NK-92 treated with Interleukin-12 subunit alpha and Interleukin-12 subunit beta, amount 100 ng/mL, for 24 hours (cell line): ENCODE measurements around the gene MRPL55.

Source experiments
- DNase-seq: peaks from one replicate; lab custom pipeline; 2025; lab: John Stamatoyannopoulos, UW

Gene MRPL55

DNA sequence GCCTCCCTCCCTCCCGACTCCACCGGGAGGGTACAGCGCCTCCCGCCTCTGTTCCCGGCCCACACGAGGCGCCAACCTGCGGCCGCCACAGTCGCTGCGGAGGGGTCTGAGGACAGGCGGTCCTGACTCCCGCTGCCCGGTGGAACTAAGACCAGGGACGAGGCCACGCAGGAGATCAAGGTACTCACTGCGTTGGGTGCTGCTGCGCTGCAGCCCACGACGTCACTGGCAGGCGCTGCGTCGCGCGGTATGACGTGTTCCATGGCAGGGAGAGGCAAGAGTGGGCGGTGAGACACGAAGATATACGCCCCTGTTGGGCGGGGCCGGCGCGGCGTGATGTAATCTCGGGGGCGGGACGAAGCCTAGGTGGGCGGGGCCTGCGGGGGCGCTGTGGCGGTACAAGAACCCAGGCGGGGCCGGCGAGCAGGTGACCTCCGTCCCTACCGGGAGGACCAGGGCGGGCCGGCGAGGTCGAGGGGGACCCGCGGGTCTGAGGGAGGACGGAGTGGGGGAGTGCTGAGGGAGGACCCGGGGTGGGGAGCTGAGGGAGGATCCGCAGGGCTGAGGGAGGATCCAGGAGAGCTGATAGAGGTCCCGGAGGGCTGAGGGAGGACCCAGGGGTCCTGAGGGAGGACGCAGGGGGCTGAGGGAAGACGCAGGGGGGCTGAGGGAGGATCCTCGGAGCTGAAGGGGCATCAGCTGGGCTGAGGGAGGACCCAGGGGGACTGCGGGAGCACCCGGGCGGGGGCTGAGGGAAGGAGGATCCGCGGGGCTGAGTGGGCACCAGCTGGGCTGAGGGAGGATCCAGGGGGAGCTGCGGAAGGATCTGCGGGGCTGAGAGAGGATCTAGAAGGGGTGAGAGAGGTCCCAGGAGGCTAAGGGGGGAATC is at the start of gene MRPL55:
Gene MRPL55 (minus strand): TSS at position 227 of the 889 bp plus-strand sequence. CDS start 1,039 bp downstream, outside the sequence.
- DNase-seq, result peak; percentile 94

- DNase-seq, result no peak
Measured at GRCh38 chr1:228158151-228159007, 49.3 kb upstream of the MRPL55 start.

DNA sequence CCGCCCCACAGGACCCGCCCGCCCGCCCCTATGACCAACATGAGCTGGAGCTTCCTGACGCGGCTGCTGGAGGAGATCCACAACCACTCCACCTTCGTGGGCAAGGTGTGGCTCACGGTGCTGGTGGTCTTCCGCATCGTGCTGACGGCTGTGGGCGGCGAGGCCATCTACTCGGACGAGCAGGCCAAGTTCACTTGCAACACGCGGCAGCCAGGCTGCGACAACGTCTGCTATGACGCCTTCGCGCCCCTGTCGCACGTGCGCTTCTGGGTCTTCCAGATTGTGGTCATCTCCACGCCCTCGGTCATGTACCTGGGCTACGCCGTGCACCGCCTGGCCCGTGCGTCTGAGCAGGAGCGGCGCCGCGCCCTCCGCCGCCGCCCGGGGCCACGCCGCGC is 48.6 kb upstream of the MRPL55 start:
- no peak for DNase-seq

GRCh38 chr1:228156941-228157728 is 48.0 kb upstream of the MRPL55 start:
- no peak for DNase-seq

GRCh38 chr1:228156515-228156881 is 47.4 kb upstream of the MRPL55 start:
- no peak for DNase-seq

DNA sequence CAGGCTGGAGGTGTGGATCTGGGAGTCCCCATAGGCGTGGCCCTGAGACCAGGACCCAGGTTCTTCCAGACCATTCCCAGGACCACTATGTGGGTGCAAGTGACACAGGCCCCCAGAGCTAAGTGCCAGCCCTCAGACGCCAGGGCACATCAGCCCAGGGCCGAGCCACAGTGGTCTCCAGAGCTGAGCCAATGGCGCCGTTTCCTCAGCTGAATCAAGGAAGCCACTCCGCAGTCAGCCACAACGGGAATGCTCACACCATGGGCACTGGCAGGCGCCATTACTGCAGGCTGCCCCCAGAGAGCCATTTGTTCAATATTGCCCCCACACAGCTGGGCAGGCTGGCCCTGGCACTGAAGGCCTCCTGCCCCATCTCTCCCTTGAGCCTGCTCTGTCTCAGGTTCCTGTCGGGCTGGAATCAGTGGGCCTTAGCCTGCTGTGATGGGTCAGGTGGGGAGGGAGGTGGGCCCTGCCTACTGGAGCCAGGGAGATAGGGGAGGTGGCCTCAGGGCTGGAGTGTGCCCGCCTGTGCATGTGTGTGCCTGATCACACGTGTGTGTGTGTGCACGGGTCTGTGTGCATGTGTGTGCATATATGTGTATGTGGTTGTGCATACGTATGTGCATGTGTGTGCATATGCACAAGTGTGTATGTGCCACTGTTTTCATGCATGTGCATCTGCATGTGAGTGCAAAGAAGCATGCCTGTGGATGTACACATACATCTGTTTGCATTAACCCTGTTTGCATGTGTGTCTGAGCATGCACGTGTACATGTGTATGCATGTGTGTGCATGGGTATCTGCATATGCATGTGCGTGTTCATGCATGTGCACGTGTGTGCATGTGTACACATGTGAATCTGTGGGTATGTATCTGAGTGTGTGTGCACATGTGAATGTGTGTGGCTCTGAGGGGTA is 46.8 kb upstream of the MRPL55 start:
- no peak for DNase-seq

- no peak for DNase-seq
Measured at GRCh38 chr1:228154670-228155571, 45.8 kb upstream of the MRPL55 start.

DNA sequence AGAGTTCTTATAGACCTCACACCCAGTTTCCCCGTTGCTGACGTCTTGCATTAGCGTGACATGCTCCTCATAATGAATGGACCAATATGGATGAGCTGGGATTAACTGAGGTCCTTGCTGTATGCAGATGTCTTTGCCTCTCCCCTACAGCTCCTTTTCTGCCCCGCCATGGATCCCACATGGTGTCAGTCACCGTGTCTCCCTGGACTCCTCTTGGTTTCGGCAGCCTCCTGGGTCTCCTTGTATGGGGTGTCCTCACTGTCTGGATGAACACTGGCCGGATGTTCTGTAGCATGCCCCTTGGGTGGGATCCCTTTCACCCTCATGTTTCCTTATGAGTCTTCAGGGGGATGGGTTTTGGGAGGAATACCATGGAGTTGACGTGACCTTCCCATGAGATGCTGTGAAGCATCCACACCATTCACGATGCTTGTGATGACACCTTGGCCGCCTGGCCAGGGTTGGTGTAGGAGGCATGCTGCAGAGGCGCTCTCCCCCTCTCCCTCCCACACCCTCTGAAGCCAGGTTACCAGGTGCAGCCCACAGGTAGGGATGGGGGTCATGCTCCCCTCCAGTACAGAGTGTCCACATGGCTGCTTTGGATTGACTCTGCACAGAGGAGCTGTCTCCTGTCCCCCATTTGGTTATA is 45.0 kb upstream of the MRPL55 start:
- DNase-seq, result no peak

DNA sequence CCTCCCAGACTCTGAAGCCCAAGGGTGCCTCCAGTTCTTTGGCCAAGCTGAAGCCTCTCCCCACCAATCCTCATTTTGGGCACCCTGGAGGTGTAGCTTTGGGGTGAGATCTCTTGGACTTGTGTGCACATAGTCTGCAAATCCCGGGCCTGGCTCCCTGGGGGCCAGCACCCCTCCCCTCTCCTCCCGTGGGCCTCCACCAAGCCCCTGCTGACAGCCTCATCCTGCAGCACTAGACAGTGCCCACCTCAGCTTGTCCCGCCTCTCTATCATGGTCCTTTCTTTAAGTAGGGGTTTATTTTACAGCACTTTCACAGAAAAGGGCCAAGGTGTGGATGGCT is 43.8 kb upstream of the MRPL55 start:
- DNase-seq, result no peak

DNA sequence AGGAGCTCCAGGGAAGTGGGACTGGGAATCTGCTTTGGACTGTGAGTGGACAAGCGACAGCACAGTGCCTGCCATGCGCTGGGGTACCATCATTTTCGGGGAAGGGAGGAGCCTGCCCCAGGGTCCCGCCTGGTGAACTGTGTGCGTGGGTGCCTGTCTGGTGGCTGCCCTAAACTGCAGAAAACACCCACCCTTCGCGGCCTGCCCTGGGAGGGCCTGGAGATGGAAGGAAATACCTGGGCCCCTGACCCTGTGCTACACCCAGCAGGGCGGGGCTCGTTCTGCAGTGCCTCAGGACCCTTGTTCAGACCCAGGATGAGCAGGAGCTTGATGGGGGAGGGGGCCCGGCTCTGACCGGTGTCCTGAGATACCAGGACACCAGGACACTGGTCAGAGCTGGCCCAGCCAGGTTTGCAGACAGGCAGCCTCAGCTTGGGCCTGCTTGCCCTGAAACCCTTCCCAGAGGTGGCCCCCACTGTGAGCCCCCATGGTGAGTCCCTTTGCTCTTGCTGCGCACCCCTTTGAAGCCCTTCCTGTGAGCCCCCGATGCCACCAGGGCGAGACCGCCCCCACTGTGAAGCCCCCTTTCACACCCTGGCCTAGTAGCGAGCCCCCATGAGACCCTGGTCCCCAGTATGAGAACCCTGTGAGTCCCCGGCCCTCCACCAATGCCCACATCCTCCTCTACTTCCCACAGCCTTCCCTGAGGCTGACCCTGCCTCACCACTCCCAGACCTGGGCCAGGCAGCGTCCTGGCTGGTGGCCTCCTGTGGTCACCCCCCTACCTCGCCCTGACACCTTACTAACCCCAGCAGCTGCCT is 43.2 kb upstream of the MRPL55 start:
- no peak for DNase-seq

- no peak for DNase-seq
Measured at GRCh38 chr1:228151180-228151925, 42.3 kb upstream of the MRPL55 start.

- DNase-seq, result no peak
Measured at GRCh38 chr1:228150461-228151179, 41.5 kb upstream of the MRPL55 start.

GRCh38 chr1:228150120-228150460 is 41.0 kb upstream of the MRPL55 start:
- DNase-seq, result no peak

- no peak for DNase-seq
Measured at GRCh38 chr1:228149406-228150119, 40.5 kb upstream of the MRPL55 start, which contains the start of gene GJC2. TSS of gene GJC2 (plus strand) at chr1:228149930. CDS start at chr1:228157759, 7,829 bp downstream.

DNA sequence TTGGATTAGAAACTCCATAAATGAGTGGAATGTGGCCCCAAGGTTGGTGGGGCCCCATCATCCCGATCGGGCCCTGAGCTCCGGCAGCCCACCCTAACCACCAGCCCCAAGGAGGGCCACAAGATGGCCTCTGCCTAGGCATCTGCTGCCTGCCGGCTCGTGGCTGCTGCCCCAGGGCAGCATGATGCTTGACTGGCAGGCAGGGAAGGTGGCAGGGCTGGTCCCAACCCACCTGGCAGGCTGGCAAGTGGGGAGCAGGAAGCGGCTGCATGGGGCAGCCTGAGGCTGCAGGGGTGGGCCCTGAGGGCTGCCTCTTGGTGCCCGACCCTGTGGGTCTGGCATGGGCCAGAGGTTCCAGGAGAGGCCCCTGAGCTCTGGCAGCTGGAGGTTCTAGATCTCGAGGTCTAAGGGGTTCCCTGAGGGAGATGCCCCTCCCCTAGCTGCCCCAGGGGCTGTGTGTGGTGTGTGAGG is 39.9 kb upstream of the MRPL55 start:
- DNase-seq, result no peak

GRCh38 chr1:228148196-228148861 is 39.2 kb upstream of the MRPL55 start:
- no peak for DNase-seq
